Glutamatergic neuron (in vitro differentiated cells): Measurements from ENCODE around the gene ALG14. TPM values are rescaled to one million over a fixed set of nuclear protein-coding genes. Genes with fewer than 3 reads are reported as not detected.

Experiments used
- DNase-seq: peaks from one replicate; pipeline ENCODE4 v3.0.0; 2022
- H3K27ac Mint-ChIP-seq: one replicate; pipeline ENCODE4 v1.8.0; 2020; ENCODE audit warnings: mild to moderate bottlenecking, mixed read lengths, inconsistent platforms; ENCODE audit not compliant: unreplicated experiment
- H3K27me3 Mint-ChIP-seq: one replicate; pipeline ENCODE4 v1.8.0; 2020; ENCODE audit warnings: mild to moderate bottlenecking, moderate library complexity, mixed read lengths, inconsistent platforms; ENCODE audit not compliant: unreplicated experiment
- H3K36me3 Mint-ChIP-seq: one replicate; pipeline ENCODE4 v1.8.0; 2020; ENCODE audit warnings: mild to moderate bottlenecking, mixed read lengths, inconsistent platforms; ENCODE audit not compliant: unreplicated experiment
- H3K4me1 Mint-ChIP-seq: one replicate; pipeline ENCODE4 v1.8.0; 2020; ENCODE audit warnings: mild to moderate bottlenecking, low read depth, mixed read lengths, inconsistent platforms; ENCODE audit not compliant: unreplicated experiment
- H3K4me3 Mint-ChIP-seq: one replicate; pipeline ENCODE4 v1.8.0; 2020; ENCODE audit warnings: mild to moderate bottlenecking, mixed read lengths, inconsistent platforms; ENCODE audit not compliant: unreplicated experiment
- H3K9me3 Mint-ChIP-seq: one replicate; pipeline ENCODE4 v1.8.0; 2020; ENCODE audit warnings: mild to moderate bottlenecking, moderate library complexity, mixed read lengths, inconsistent platforms; ENCODE audit not compliant: unreplicated experiment
- CTCF ChIP-seq: fragments of 200-600 bp; sonication (generic); IDR thresholded peaks from one replicate; pipeline ENCODE4 v1.5.0; 2021; ENCODE audit not compliant: partially characterized antibody, unreplicated experiment
- total RNA-seq: library from RNA; stranded (reverse); fragmentation: NEBNext Ultra II Directional; extraction: Animal tissue kit (Norgen Biotek cat#: 25700); gene quantifications from one replicate; pipeline ENCODE4 v1.2.1, GENCODE V29; 2021; ENCODE audit not compliant: unreplicated experiment

The ALG14 gene
- total RNA-seq, 1 donor from 2014 or later, result 4.7 TPM

- H3K27ac Mint-ChIP-seq, result no peak overlapping the region
- H3K27me3 Mint-ChIP-seq, result no peaks in the 10 kb centered on the region
- no peak for DNase-seq
- H3K9me3 Mint-ChIP-seq, result peaks cover 2% of the 10 kb centered on the region
- TF ChIP-seq CTCF, result no peak
- H3K36me3 Mint-ChIP-seq, result no peaks in the 10 kb centered on the region
- H3K4me3 Mint-ChIP-seq, result no peak overlapping the region
- H3K4me1 Mint-ChIP-seq, result peaks cover 8% of the 10 kb centered on the region
Observed at GRCh38 chr1:94937820-94938219, 134.9 kb downstream of the ALG14 start.

GRCh38 chr1:94936861-94937620 lies 135.7 kb downstream of the ALG14 start:
- Mint-ChIP-seq H3K4me3 (no peak overlapping the region), H3K27me3 (no peaks in the 10 kb centered on the region), H3K36me3 (no peaks in the 10 kb centered on the region), H3K4me1 (peaks cover 8% of the 10 kb centered on the region), H3K27ac (no peak overlapping the region), H3K9me3 (peaks cover 2% of the 10 kb centered on the region)
- DNase-seq, result no peak
- no peak for TF ChIP-seq CTCF

GRCh38 chr1:94935476-94935875 lies 137.3 kb downstream of the ALG14 start:
- no peaks in the 10 kb centered on the region for H3K27me3 Mint-ChIP-seq
- DNase-seq, result no peak
- H3K9me3 Mint-ChIP-seq, result peaks cover 2% of the 10 kb centered on the region
- H3K4me3 Mint-ChIP-seq, result no peak overlapping the region
- no peaks in the 10 kb centered on the region for H3K36me3 Mint-ChIP-seq
- no peak overlapping the region for H3K27ac Mint-ChIP-seq
- H3K4me1 Mint-ChIP-seq, result peaks cover 8% of the 10 kb centered on the region
- TF ChIP-seq CTCF, result no peak

GRCh38 chr1:94935034-94935433 lies 137.7 kb downstream of the ALG14 start:
- no peak for TF ChIP-seq CTCF
- peaks cover 2% of the 10 kb centered on the region for H3K9me3 Mint-ChIP-seq
- no peaks in the 10 kb centered on the region for H3K36me3 Mint-ChIP-seq

GRCh38 chr1:94934551-94934950 lies 138.2 kb downstream of the ALG14 start:
- Mint-ChIP-seq H3K36me3 (no peaks in the 10 kb centered on the region), H3K27me3 (no peaks in the 10 kb centered on the region), H3K4me1 (peaks cover 8% of the 10 kb centered on the region), H3K9me3 (peaks cover 2% of the 10 kb centered on the region), H3K4me3 (no peak overlapping the region), H3K27ac (no peak overlapping the region)
- no peak for TF ChIP-seq CTCF
- no peak for DNase-seq

More at GRCh38 chr1:94935034-94935433, 137.7 kb downstream of the ALG14 start:
- no peak overlapping the region for H3K27ac Mint-ChIP-seq
- H3K4me1 Mint-ChIP-seq, result peaks cover 8% of the 10 kb centered on the region
- H3K4me3 Mint-ChIP-seq, result no peak overlapping the region
- H3K27me3 Mint-ChIP-seq, result no peaks in the 10 kb centered on the region
- DNase-seq, result no peak
